Measurements from ENCODE around the gene ZP2.
"Not testable (repeated sequence)": the region's sequence is repeated elsewhere in the genome, so short reads cannot be mapped to it uniquely, and the experiment has no call there.

The ZP2 gene

DNA sequence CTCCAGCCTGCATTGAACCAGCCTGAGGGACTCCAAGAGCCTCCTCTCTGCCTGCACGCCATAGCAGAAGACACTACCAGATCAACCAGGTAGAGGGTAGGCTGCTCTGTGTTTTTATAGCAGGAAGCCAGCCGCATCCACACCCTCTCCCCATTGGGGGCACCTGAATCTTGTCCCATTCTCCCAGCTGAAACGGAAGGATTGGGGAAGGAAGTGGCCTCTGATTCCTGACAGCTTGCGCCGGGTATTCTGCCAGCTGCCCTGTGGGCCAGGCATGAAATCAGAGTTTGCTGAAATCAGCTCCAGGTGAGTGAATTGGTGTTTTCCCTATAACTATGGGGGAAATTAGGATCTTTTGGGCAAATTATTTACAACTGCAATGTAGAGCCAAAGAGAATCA is at the start of gene ZP2:
TSS of gene ZP2 (minus strand) at position 89 of the 400 bp plus-strand sequence. CDS start at position 62, 27 bp downstream.
- DNase-seq (ENCODE audit: low read depth in 2 of 2, low spot score in 1 of 2), result no peak

DNA sequence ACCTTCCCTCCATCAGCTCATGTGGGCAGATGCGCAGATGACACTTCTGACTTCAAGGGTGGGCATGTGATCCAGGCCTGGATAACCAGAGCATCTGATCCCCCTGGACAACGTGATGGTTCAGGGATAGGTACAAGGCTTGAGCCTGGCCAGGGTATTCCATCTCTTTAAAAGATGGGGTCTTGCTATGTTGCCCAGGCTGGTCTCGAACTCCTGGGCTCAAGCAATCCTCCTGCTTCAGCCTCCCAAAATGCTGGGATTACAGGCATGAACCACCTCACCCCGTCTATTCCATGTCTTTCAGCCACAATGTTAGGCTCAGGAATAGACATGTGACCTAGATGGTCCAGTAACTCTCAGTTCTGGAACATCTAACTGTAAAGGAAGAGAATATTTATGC is 45.9 kb upstream of the ZP2 start:
- no peak for DNase-seq (ENCODE audit: low read depth in 2 of 2, low spot score in 1 of 2)

- DNase-seq (ENCODE audit: low read depth in 2 of 2, low spot score in 1 of 2), result no peak
These were observed 45.3 kb upstream of the ZP2 start for GRCh38 chr16:21256636-21257035.

GRCh38 chr16:21253470-21253869 is 42.1 kb upstream of the ZP2 start:
- no peak for DNase-seq (ENCODE audit: low read depth in 2 of 2, low spot score in 1 of 2)

DNA sequence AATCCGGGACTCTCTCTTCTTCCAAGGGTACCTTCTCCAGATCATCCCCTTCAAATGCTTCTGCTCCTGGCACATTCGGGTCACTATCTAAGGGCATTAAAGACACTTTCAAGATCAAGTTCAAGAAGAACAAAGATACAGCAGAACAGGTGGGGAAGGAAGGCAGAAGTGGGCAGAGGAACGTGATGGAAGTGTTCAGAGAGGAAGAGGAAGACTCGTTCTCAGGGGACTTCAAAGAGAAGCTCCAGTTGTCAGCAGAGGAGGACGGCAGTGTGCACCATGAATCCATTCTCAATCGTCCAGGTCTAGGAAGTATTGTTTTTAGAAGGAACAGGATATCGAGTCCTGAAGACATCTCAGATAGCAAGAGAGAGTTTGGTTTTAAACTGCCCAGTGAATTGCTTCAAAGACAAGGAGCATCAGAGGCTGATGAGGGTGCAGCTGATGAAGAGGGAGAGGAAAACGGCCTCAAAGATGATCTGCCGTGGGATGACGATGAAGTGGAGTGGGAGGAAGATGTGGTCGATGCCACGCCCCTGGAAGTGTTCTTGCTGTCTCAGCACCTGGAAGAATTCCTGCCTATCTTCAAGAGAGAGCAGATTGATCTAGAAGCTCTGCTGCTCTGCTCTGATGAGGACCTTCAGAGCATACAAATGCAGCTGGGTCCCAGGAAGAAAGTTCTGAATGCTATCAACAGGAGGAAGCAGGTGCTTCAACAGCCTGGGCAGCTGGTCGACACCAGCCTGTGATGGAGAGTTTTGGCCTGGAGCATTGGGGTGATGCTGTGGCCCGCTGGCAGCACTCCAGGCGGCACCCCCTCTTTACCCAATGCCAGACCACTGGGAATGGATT is 38.9 kb upstream of the ZP2 start:
- DNase-seq (ENCODE audit: low read depth in 2 of 2, low spot score in 1 of 2), result no peak

DNA sequence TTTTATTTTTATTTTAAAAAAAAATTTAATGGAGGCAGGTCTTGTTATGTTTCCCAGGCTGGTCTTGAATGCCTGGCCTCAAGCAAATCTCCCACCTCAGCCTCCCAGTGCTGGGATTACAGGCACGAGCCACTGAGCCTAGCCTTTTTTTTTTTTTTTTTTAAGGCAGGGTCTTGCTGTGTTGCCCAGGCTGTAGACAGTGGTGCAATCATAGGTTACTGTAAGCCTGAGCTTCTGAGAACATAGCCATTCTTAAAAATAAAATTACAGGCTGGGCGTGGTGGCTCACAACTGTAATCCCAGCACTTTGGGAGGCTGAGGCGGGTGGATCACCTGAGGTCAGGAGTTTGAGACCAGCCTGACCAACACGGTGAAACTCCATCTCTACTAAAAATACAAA is 36.8 kb upstream of the ZP2 start:
- not testable (repeated sequence) for DNase-seq (ENCODE audit: low read depth in 2 of 2, low spot score in 1 of 2)

- no peak for DNase-seq (ENCODE audit: low read depth in 2 of 2, low spot score in 1 of 2)
These were observed 33.3 kb upstream of the ZP2 start for GRCh38 chr16:21244518-21245215.

- no peak for DNase-seq (ENCODE audit: low read depth in 2 of 2, low spot score in 1 of 2)
These were observed 31.4 kb upstream of the ZP2 start for GRCh38 chr16:21242756-21243155.

DNA sequence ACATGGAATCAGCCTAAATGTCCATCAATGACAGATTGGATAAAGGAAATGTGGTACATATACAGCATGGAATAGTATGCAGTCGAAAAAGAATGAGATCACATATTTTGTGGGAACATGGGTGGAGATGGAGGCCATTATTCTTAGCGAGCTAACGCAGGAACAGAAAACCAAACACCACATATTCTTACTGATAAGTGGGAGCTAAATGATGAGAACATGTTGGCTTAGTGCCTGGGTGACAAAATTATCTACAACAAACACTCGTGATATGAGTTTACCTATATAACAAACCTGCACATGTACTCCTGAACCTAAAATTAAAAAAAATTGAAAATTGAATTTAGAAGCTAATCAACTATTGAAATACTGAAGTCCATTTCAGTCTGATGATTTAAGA is 28.3 kb upstream of the ZP2 start:
- DNase-seq (ENCODE audit: low read depth in 2 of 2, low spot score in 1 of 2), result no peak

DNA sequence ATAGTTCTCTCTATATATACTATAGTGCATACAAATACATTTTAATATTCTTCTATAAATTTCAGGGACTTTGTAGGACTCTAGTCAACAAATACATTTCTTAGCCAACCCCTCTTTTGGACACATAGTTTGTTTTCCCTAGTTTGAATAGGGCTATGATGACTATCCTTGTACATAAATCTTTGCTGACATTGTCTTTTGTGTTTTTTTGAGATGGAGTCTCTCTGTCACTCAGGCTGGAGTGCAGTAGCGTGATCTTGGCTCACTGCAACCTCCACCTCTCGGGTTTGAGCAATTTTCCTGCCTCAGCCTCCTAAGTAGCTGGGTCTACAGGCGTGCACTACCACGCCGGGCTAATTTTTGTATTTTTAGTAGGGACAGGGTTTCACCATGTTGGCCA is 25.5 kb upstream of the ZP2 start:
- no peak for DNase-seq (ENCODE audit: low read depth in 2 of 2, low spot score in 1 of 2)

DNA sequence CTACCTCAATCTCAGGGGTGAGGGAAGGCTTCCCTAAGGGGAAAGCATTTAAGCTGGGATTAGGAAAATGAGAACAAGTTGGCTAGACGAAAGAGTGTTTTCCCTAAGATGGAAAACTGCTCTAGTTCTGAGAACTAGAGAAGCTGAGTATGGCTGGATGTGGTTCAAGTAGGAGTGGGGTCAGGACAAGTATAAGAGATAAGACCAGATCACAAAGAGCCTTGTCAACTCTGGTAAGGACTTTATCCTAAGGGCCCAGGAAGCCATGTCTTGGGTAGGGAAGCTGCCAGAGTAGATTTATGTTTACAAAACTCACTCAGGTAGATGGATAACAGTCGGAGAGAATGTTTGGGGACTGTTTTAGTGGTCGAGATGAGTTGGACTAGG is 23.8 kb upstream of the ZP2 start:
- no peak for DNase-seq (ENCODE audit: low read depth in 2 of 2, low spot score in 1 of 2)

DNA sequence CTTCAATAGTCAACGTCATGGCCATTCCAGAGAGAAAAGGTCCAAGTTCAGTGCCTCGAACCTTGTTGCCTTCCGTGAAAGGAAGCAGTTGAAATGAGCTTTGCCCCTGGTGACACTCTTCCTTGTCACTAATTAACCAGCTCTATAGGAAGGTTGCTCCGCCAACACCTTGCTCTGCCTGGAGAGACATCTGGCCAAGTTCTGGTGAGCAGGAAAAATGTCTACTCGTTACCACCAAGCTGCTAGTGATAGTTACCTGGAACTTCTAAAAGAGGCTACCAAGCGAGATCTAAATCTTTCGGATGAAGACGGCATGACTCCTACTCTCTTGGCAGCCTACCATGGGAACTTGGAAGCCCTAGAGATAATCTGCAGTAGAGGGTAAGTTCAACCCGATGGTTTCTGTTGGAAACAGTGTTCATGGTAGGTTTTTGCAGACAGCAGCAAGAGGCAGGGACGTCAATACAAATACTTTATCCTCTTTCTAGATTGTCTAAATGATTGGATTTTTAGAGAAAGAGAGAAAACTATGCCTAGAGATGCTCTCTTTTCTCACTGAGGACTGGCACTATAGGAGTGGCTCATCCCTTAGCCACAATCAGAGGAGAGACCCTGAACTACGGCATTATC is 22.3 kb upstream of the ZP2 start, which contains the start of gene ANKS4B:
TSS of gene ANKS4B (plus strand) at position 179 of the 630 bp plus-strand sequence. CDS start at position 218, 39 bp downstream.
- DNase-seq (ENCODE audit: low read depth in 2 of 2, low spot score in 1 of 2), result no peak

DNA sequence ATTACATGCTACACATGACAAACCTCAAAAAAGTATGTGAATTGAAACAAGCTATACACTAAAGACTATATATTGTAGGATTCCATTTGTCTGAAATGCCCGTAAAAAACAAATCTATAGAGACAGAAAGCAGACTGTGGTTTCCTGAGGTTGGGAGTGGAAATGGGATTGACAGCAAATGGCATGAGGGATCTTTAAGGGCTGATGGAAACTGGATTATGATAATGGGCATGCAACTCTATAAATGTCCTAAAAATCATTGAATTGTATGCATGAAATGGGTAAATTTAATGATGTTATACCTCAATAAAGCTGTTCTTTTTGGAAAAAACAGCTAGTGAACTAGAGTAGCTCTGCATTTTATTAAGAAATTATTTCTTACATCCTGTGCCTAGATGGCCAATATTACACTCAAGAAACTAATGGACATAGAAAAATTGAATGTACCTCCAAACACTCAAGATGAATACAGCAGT is 21.7 kb upstream of the ZP2 start:
- DNase-seq (ENCODE audit: low read depth in 2 of 2, low spot score in 1 of 2), result no peak

DNA sequence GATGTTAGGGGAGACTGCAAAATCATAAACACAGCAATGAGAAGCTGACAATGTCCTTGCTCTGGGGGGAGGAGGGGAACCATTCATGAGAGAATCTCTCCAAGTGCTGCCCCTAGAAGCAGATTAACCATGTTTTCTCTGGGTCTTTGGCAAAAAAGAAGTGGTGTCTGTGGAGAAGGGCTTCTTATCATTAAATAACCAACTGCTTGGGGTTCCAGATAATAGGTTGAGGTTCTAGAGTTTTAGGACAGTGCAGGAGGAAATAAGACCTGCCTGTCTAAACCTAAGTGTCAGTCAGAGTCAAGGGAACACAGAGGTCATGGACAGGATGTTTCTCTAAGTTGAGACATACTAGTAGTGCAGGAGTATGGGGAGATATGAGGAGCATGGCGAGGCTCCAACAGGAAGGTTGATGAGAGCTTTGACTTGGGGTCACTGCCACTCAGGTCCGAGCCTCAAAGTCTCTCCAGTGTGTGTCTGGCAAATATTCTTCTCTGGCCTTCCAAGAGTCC is 17.0 kb upstream of the ZP2 start:
- DNase-seq (ENCODE audit: low read depth in 2 of 2, low spot score in 1 of 2), result no peak

GRCh38 chr16:21227866-21228265 is 16.5 kb upstream of the ZP2 start:
- no peak for DNase-seq (ENCODE audit: low read depth in 2 of 2, low spot score in 1 of 2)

GRCh38 chr16:21226749-21227148 is 15.4 kb upstream of the ZP2 start:
- DNase-seq (ENCODE audit: low read depth in 2 of 2, low spot score in 1 of 2), result no peak

- DNase-seq (ENCODE audit: low read depth in 2 of 2, low spot score in 1 of 2), result no peak
These were observed 13.4 kb upstream of the ZP2 start for GRCh38 chr16:21224800-21225199.

- no peak for DNase-seq (ENCODE audit: low read depth in 2 of 2, low spot score in 1 of 2)
These were observed 12.4 kb upstream of the ZP2 start for GRCh38 chr16:21223787-21224186.

- DNase-seq (ENCODE audit: low read depth in 2 of 2, low spot score in 1 of 2), result no peak
These were observed 11.3 kb upstream of the ZP2 start for GRCh38 chr16:21222495-21223337.

DNA sequence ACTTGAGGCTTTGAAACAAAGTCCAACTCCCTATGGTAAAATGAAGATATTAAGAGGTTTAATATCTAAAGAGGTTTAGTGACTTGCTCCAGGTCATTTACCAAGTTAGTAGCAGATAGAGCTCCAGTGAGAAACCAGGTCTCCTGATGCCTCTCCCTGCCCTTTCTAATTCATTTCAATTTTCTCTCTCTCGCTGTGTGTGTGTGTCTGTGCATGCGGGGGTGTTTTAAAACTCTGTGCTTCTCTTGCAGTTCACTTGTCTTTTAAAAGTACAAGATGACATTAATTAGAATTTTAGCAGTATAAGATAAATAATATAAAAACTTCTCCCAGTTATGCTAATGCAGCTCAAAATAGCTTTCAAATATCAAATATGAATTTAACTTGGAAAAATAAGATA is 8.2 kb upstream of the ZP2 start:
- DNase-seq (ENCODE audit: low read depth in 2 of 2, low spot score in 1 of 2), result no peak

GRCh38 chr16:21218153-21218552 is 6.8 kb upstream of the ZP2 start:
- DNase-seq (ENCODE audit: low read depth in 2 of 2, low spot score in 1 of 2), result no peak
